B cell (primary cell): ENCODE results near the gene AGXT2. TPM values are rescaled to one million over a fixed set of nuclear protein-coding genes. Genes with fewer than 3 reads are reported as not detected.

Experiments used
- ATAC-seq: fragments of 200-7000 bp; cut with Tn5 transposase; one replicate; pipeline ENCODE4 v1.10.0; 2021; ENCODE audit warnings: low read depth, mild to moderate bottlenecking, moderate number of reproducible peaks, moderate library complexity
- CTCF ChIA-PET: fragments of 350-600 bp; sonication (Branson Sonifier 250); formaldehyde crosslinking; loops from one replicate; lab custom pipeline; 2021; ENCODE audit warnings: antibody characterized with exemption, inconsistent platforms; lab: Charles Lee
- POLR2A ChIA-PET: fragments of 350-600 bp; sonication (Branson Sonifier 250); formaldehyde crosslinking; loops from one replicate; lab custom pipeline; 2021; ENCODE audit warnings: antibody characterized with exemption; lab: Charles Lee
- DNase-seq: peaks from one replicate; pipeline ENCODE4 v3.0.0; 2013
- H2AFZ ChIP-seq: 2 replicates; pipeline ENCODE4 v1.6.1; 2012; ENCODE audit warnings: mild to moderate bottlenecking, low read depth, low read length; ENCODE audit not compliant: insufficient read depth, poor library complexity, severe bottlenecking
- H3K27ac ChIP-seq, 2 donors: 1 replicate in 1 of 2; 2 replicates in 1 of 2; pipeline ENCODE4 v1.5.1; 2012 to 2013; ENCODE audit warnings: low read length in 2 of 2, mild to moderate bottlenecking in 2 of 2, moderate library complexity in 1 of 2
- H3K27me3 ChIP-seq, 4 experiments: fragments of 200-600 bp in 1 of 4; sonication (generic) in 1 of 4; replicated peaks in 1 of 4; 1 replicate in 2 of 4; 2 replicates in 2 of 4; pipeline versions ENCODE4 v1.6.1 to v1.7.0; 2013 to 2016; ENCODE audit warnings: low read length in 3 of 4, mild to moderate bottlenecking in 2 of 4, mixed read lengths in 1 of 4, moderate library complexity in 1 of 4; ENCODE audit not compliant: insufficient read depth in 4 of 4, control insufficient read depth in 3 of 4; ENCODE audit errors: control extremely low read depth in 1 of 4
- H3K36me3 ChIP-seq, 2 experiments: replicated peaks in 1 of 2; 1 replicate in 1 of 2; 2 replicates in 1 of 2; pipeline versions ENCODE4 v1.6.1 to v1.7.1; 2013; ENCODE audit warnings: low read length in 1 of 2; ENCODE audit not compliant: insufficient read depth in 2 of 2, control insufficient read depth in 1 of 2; ENCODE audit errors: control extremely low read depth in 1 of 2, extremely low read depth in 1 of 2
- H3K4me1 ChIP-seq, 2 donors: fragments of 200-600 bp in 1 of 2; sonication (generic) in 1 of 2; 1 replicate in 1 of 2; 2 replicates in 1 of 2; pipeline versions ENCODE4 v1.5.1 to v1.6.1; 2013 to 2017; ENCODE audit warnings: low read length in 2 of 2; ENCODE audit not compliant: control insufficient read depth in 2 of 2, insufficient read depth in 2 of 2
- H3K4me2 ChIP-seq: replicated peaks from 2 replicates; pipeline ENCODE3; 2012; ENCODE audit warnings: mild to moderate bottlenecking, low read depth, low read length; ENCODE audit not compliant: poor library complexity, severe bottlenecking
- H3K4me3 ChIP-seq, 5 experiments: fragments of 200-600 bp in 1 of 5; sonication (generic) in 1 of 5; 1 replicate in 3 of 5; 2 replicates in 2 of 5; pipeline versions ENCODE4 v1.5.1 to v1.7.0; 2011 to 2016; ENCODE audit warnings: low read length in 4 of 5, mild to moderate bottlenecking in 4 of 5, low read depth in 2 of 5, control low read depth in 1 of 5, moderate library complexity in 1 of 5; ENCODE audit not compliant: insufficient read depth in 1 of 5; ENCODE audit errors: control extremely low read depth in 1 of 5, extremely low read depth in 1 of 5
- H3K79me2 ChIP-seq: fragments of 200-600 bp; sonication (generic); one replicate; pipeline ENCODE4 v1.6.0; 2016; ENCODE audit warnings: low read length; ENCODE audit not compliant: control insufficient read depth, insufficient read depth
- H3K9ac ChIP-seq: fragments of 200-600 bp; sonication (generic); 2 replicates; pipeline ENCODE4 v1.6.1; 2017; ENCODE audit warnings: mild to moderate bottlenecking, low read length, moderate library complexity
- H3K9me3 ChIP-seq, 3 donors: one replicate each; pipeline versions ENCODE4 v1.6.1 to v1.7.1; 2013; ENCODE audit warnings: low read length in 2 of 3; ENCODE audit not compliant: control insufficient read depth in 2 of 3, insufficient read depth in 1 of 3; ENCODE audit errors: control extremely low read depth in 1 of 3
- H4K20me1 ChIP-seq: 2 replicates; pipeline ENCODE4 v1.6.0; 2012; ENCODE audit warnings: mild to moderate bottlenecking, low read length; ENCODE audit not compliant: insufficient read depth, control insufficient read depth, poor library complexity, severe bottlenecking
- H3K27ac Mint-ChIP-seq: one replicate; pipeline ENCODE4 v1.8.0; 2021; ENCODE audit warnings: mixed read lengths
- H3K27me3 Mint-ChIP-seq: one replicate; pipeline ENCODE4 v1.8.0; 2021; ENCODE audit warnings: mixed read lengths
- H3K4me1 Mint-ChIP-seq: one replicate; pipeline ENCODE4 v1.8.0; 2021; ENCODE audit warnings: mixed read lengths
- H3K4me3 Mint-ChIP-seq: one replicate; pipeline ENCODE4 v1.8.0; 2021; ENCODE audit warnings: mixed read lengths
- H3K9me3 Mint-ChIP-seq: one replicate; pipeline ENCODE4 v1.8.0; 2022; ENCODE audit warnings: mixed read lengths; ENCODE audit not compliant: insufficient read depth
- CTCF ChIP-seq: fragments of 200-600 bp; IDR thresholded peaks from one replicate; pipeline ENCODE4 v1.8.0; 2022; ENCODE audit warnings: antibody characterized with exemption, mild to moderate bottlenecking
- EZH2 ChIP-seq: IDR thresholded peaks from 2 replicates; pipeline ENCODE4 v1.6.1; 2012; ENCODE audit warnings: borderline replicate concordance, low read depth, mild to moderate bottlenecking, moderate library complexity, low read length; ENCODE audit not compliant: insufficient read depth, poor library complexity, severe bottlenecking
- WGBS: methylation state at CpG from one replicate; pipeline ENCODE4 v1.1.5; 2013; ENCODE audit warnings: missing lambda C conversion rate; ENCODE audit not compliant: insufficient coverage; 5-methylcytosine and 5-hydroxymethylcytosine counted together
- intact Hi-C: fragments of 100-400 bp; cut with micrococcal nuclease; formaldehyde crosslinking; loops from one replicate; pipeline ENCODE4 v1.10.0; 2022
- polyA plus RNA-seq: library from polyadenylated mRNA; depleted of rRNA; stranded (reverse); fragments of >200 nt; gene quantifications from 2 replicates; pipeline ENCODE4 v1.2.3, GENCODE V29; 2012
- total RNA-seq, 2 donors: library from RNA; stranded (reverse); fragments of 120-200 nt in 1 of 2; gene quantifications; 1 replicate in 1 of 2; 2 replicates in 1 of 2; pipeline versions ENCODE4 v1.2.3 to v1.2.4, GENCODE V29; 2013 to 2022

AGXT2 gene
- total and polyA plus RNA-seq, 2 donors (not counting 1 experiment from before 2014, with no cell fraction given): not detected

DNA sequence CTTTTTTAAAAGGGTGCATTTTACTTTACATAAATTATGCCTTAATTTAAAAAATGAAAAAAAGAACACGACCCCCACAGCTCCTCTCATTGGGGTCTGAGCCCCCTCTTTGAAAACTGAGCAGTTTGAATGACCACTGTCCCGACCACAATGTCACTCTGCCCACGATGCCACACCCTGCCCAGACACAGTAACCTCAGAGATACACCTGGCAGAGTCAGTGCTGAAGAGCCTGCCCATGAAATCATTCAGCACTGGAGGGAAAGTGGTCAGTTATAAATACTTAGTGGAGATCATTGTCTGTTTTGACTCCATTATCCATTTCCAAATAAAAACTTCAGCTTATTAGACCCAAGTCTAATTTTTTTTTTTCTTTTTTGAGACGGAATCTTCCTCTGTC is 69.1 kb downstream of the AGXT2 start:
- ATAC-seq (no peak), DNase-seq (no peak)
- H3K9ac ChIP-seq: no peak overlapping the region
- Mint-ChIP-seq H3K27ac (no peak overlapping the region), H3K27me3 (no peaks in the 10 kb centered on the region), H3K4me3 (no peak overlapping the region), H3K9me3 (peaks cover 7% of the 10 kb centered on the region), H3K4me1 (no peaks in the 10 kb centered on the region)
- H3K4me3 ChIP-seq: no peak overlapping the region
- no peak overlapping the region for H2AFZ ChIP-seq
- H3K4me2 ChIP-seq: no peak overlapping the region
- no peaks in the 10 kb centered on the region for H3K27me3 ChIP-seq
- peaks cover 0 to 3% (median 0%) of the 10 kb centered on the region in 3 donors for H3K9me3 ChIP-seq
- CTCF ChIA-PET: interaction anchor here (1.4 kb wide), 1 partner anchor 25 kb away, joined by 3 read pairs; no protein-coding TSS in a partner anchor
- no peaks in the 10 kb centered on the region for H4K20me1 ChIP-seq
- no peaks in the 10 kb centered on the region for H3K4me1 ChIP-seq
- WGBS: 54% methylated on average over 2 of the region's 4 CpGs
- TF ChIP-seq EZH2 (no peak), CTCF (no peak)
- POLR2A ChIA-PET: no interaction called here
- no peak overlapping the region for H3K27ac ChIP-seq
- no peaks in the 10 kb centered on the region for H3K36me3 ChIP-seq
- intact Hi-C loops: no loop called here
- no peaks in the 10 kb centered on the region for H3K79me2 ChIP-seq

GRCh38 chr5:34977934-34978613 is 69.7 kb downstream of the AGXT2 start:
- Mint-ChIP-seq H3K27me3 (no peaks in the 10 kb centered on the region), H3K27ac (no peak overlapping the region), H3K9me3 (peaks cover 7% of the 10 kb centered on the region), H3K4me3 (no peak overlapping the region), H3K4me1 (no peaks in the 10 kb centered on the region)
- TF ChIP-seq CTCF: no peak
- no peak for TF ChIP-seq EZH2
- ATAC-seq: no peak
- no peak for DNase-seq
- Histone ChIP-seq H2AFZ (no peak overlapping the region), H3K9ac (no peak overlapping the region), H3K27ac (no peak overlapping the region), H3K4me1 (no peaks in the 10 kb centered on the region), H3K36me3 (no peaks in the 10 kb centered on the region), H4K20me1 (no peaks in the 10 kb centered on the region), H3K4me2 (no peak overlapping the region), H3K4me3 (no peak overlapping the region), H3K9me3 (peaks cover 0 to 3% (median 0%) of the 10 kb centered on the region in 3 donors), H3K27me3 (no peaks in the 10 kb centered on the region), H3K79me2 (no peaks in the 10 kb centered on the region)
- 38% methylated on average over 1 of the region's 2 CpGs for WGBS
- intact Hi-C loops: no loop called here
- CTCF ChIA-PET: interaction anchor here (1.4 kb wide), 1 partner anchor 25 kb away, joined by 3 read pairs; no protein-coding TSS in a partner anchor
- POLR2A ChIA-PET: no interaction called here
